ENCODE results near the gene CPEB4.

GRCh38 chr5:173885054-173885443 is 3.1 kb upstream of the CPEB4 start:
- TF ChIP-seq CTCF (conservative IDR thresholded peaks at IDR 0.05) (no peak), EZH2 (IDR thresholded peaks at IDR 0.05; ENCODE audit: low read depth) (no peak)

Data from PC-9 (cell line).